GM10266 (cell line): ENCODE measurements around the gene PTPA.

Experiments used
- DNase-seq: peaks from one replicate; pipeline ENCODE4 v3.0.0; 2012; ENCODE audit errors: extremely low spot score
- TF ChIP-seq, protein P1 (sequence below): IDR thresholded peaks from 2 replicates; pipeline ENCODE4 v1.5.1; 2012; ENCODE audit warnings: mild to moderate bottlenecking, low read depth; ENCODE audit not compliant: control insufficient read depth, insufficient read depth; ENCODE audit errors: missing control alignments

The PTPA gene

DNA sequence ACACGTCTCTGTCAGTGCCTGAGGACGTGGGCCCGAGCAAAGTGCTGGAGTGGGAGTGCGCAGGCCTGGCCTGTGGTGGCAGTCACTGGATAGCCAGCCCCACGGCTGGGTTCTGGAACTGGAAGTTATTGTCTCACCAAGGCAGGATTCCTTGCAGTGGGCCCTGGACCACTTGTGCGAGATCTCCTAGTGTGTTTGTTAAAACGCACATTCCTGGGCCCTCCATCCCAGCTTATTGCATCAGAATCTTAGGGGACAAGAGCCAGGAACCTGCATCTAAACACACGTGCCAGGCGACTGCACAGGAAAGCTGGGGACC is 26.9 kb downstream of the PTPA start:
- no peak for DNase-seq
- TF ChIP-seq, protein P1, sequence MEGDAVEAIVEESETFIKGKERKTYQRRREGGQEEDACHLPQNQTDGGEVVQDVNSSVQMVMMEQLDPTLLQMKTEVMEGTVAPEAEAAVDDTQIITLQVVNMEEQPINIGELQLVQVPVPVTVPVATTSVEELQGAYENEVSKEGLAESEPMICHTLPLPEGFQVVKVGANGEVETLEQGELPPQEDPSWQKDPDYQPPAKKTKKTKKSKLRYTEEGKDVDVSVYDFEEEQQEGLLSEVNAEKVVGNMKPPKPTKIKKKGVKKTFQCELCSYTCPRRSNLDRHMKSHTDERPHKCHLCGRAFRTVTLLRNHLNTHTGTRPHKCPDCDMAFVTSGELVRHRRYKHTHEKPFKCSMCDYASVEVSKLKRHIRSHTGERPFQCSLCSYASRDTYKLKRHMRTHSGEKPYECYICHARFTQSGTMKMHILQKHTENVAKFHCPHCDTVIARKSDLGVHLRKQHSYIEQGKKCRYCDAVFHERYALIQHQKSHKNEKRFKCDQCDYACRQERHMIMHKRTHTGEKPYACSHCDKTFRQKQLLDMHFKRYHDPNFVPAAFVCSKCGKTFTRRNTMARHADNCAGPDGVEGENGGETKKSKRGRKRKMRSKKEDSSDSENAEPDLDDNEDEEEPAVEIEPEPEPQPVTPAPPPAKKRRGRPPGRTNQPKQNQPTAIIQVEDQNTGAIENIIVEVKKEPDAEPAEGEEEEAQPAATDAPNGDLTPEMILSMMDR, result no peak

DNA sequence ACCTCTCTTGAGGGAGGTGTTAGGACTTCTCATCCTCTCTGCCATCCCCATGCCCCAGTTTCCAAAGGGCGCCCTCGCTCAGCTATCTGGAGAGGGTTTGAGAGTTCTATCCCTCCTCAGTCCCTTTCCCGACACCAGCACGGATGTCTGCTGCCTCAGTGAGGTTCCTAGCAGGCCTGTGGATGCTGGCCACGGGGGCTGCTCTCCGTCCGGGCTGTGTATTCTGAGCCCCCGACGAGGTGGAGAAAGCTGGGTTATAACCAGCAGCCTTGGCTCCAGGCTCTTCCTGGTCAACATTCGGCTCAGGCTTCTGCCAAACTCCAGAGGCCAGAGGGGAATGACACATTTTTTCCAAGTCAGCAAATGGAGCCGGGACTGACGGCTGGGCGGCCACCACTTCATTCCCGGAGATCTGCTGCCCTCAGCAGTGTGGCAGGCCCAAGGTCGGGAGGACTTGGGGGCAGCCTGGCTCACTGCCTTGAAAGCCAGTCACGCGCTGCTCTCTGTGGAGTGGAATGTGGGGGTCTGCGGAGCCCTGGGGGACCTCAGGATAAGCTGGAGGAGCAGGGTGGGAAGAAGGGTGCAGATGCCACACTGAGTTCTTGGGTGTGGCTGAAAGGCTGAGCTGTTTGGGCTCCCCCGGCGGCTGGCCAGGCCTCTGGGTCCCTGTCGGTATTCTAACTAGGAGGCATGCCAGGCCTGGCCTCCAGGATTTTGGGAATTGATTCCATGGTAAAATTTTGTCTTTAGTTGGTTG is 27.4 kb downstream of the PTPA start:
- no peak for DNase-seq

DNA sequence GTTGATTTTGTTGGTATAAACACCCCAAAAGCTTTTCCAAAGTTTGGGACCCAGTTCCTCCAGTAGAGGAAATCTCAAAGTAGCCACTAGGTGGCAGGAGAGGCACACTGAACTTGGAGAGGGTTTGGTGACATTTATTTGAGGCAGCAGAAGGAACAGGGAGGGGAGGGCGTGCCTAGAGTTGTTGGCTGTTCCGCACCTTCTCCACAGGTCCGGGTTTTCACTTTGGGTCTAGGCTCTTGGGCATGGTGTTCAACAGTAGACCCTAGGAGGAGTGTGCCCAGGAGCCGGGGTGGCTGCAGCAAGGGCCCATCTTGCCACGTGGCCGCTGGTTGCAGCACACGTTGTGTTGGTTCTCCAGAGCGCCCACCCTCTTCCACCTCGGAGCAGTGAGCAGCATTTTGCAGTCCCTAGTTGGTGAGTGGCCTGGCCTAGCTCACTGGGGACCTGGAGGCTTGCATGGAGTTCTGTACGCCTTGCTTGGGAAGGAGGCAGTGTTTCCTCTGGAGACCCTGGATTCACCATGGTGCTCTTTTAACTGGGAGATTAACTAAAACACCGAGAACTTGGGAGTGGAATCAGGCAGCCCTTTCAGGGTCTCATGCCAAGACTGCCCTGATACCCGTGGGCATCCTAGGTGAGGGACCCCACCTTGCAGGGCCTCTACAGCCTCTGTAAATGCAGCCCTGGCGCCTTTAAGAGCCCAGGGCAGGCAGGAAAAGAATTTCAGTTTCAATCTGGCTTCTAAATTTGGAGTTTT is 28.2 kb downstream of the PTPA start:
- DNase-seq, result peak; percentile 70

More for the DNA sequence above, 27.4 kb downstream of the PTPA start:
- TF ChIP-seq, protein P1, result no peak

DNA sequence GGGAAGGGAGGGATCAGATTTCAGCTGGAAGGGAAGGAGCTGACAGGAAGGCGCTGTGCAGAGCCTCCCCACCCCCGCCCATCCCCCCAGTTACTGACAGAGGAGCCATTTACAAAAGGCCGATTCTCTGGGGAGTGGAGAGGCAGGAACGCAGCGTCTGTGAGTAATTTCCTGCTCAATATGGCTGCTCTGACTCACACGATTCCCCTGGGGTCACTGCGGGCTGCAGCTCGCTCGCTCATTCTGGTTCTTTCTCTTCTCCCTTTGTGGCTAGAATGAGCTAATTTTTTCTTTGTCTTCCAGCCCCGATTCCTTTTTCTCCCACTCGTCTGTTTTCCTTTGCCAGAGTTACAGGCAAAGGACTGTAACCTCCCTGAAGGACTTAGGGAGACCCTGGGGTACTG is 28.8 kb downstream of the PTPA start:
- TF ChIP-seq, protein P1, result no peak
- peak; percentile 88 for DNase-seq

More for the DNA sequence above, 28.2 kb downstream of the PTPA start:
- TF ChIP-seq, protein P1, result peak; percentile 89

DNA sequence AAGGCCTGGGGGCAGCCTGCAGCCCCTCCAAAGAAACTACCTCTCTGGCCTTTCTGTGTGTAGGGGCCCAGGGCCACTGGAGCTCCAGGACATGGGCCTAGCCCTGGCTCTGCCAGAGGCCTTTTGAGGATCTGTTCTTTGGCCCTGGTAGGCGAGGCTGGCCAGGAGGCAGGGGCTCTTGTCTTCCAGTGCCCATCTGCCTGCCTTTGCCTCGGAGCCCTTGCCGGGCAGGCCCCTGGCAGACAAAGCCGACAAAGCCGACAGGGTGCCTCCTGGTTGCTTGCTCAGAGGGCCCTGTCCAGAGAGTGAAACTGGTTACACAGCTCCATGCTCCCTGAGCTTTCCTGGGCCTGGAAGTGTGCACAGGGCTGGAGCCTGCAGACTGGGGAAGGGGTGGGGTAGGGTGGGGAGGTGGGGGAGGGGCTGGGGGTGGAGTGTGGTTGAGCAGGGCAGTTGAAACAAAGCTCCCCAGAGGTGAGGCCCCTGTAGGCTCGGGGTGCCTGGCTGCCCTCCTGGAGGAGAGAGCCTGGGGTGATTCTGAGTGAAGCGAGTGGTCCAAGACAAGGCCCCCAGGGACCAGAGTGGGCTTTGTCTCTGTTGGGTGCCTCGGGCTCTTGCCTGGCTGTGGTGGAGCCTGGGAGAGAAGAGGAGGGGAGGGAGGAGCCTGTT is 29.3 kb downstream of the PTPA start:
- DNase-seq, result no peak
- TF ChIP-seq, protein P1, result no peak

DNA sequence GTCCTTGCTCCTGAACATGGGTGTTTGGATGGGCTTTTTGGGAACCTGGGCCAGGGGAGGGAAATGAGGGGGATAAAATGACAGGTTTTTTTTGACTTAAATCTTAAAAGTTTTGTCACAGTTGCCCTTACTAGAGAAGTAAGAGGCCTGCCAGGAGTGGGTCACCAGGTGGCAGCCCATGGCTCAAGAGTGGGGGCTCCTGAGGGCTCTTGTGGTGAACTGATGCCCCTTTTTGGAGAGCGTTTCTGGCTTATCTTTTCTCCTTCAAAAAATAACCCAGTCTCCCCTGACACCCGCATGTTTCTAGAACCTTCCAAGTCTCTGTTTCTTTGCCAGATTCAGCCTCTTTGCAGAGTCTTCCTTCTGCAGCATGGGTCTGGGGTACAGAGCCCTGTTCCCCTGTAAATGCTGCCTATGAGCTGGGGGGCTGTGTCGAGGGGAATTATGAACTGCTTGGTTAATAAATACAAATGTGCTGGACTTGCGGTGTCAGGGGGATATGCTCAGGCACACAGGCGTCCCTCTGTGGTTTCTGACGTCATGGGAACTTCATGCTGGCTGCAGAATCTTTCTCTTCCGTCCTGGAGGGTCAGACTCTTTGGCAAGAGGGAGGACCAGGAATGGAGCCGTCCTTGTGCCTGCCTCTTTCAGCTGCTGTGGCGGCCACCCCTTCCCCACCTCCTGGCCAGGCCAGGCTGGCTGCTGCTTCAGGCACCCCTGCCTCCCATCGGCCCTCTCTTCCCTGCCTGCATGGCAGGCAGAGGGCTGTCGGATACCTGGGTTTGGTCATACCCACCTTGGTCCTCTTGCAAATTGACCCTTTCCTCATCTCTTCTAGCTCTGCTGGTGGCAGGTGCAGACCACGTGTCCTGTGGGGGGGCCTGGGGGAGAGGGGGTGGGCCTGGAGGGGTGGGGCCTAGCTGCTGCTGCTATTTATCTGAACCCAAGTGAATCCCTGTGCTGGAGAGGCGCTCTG is 30.1 kb downstream of the PTPA start:
- peak; percentile 58 for DNase-seq
- TF ChIP-seq, protein P1, result no peak
